GM19372 (cell line): ENCODE results near the gene ARRB1.
A peak's percentile ranks its signal among the peaks of the same experiment; 100 is the strongest.
"Not testable (repeated sequence)": the region's sequence is repeated elsewhere in the genome, so short reads cannot be mapped to it uniquely, and the experiment has no call there.

Experiments
- ATAC-seq: cut with Tn5 transposase; IDR thresholded peaks from one replicate; pipeline ENCODE4 v1.9.1; 2021; ENCODE audit warnings: mild to moderate bottlenecking, low read depth, moderate library complexity; ENCODE audit not compliant: unreplicated experiment

The ARRB1 gene

GRCh38 chr11:75351541-75351790, at the start of gene ARRB1:
ARRB1 (minus strand) TSS chr11:75351661; CDS start chr11:75351607, 54 bp downstream.
- no peak for ATAC-seq

GRCh38 chr11:75400146-75400865, 48.8 kb upstream of the ARRB1 start:
- ATAC-seq, result no peak

GRCh38 chr11:75399344-75400145, 48.1 kb upstream of the ARRB1 start, which contains the start of gene RPS3:
RPS3 (plus strand) TSS chr11:75399518; CDS start chr11:75399548, 30 bp downstream.
- ATAC-seq, result peak; percentile 92

GRCh38 chr11:75398906-75399305, 47.4 kb upstream of the ARRB1 start:
- no peak for ATAC-seq

- ATAC-seq, result no peak
These were observed 42.8 kb upstream of the ARRB1 start for GRCh38 chr11:75394085-75394840.

GRCh38 chr11:75389925-75390324, 38.5 kb upstream of the ARRB1 start:
- no peak for ATAC-seq

GRCh38 chr11:75389276-75389605, 37.8 kb upstream of the ARRB1 start:
- ATAC-seq, result no peak

GRCh38 chr11:75388386-75389275, 37.2 kb upstream of the ARRB1 start:
- ATAC-seq, result no peak

- no peak for ATAC-seq
These were observed 36.4 kb upstream of the ARRB1 start for GRCh38 chr11:75387736-75388294.

GRCh38 chr11:75386942-75387630, 35.6 kb upstream of the ARRB1 start:
- ATAC-seq, result no peak

- no peak for ATAC-seq
These were observed 33.1 kb upstream of the ARRB1 start for GRCh38 chr11:75384438-75385080.

GRCh38 chr11:75383246-75383645, 31.8 kb upstream of the ARRB1 start:
- ATAC-seq, result no peak

GRCh38 chr11:75380716-75381420, 29.4 kb upstream of the ARRB1 start:
- ATAC-seq, result no peak

- ATAC-seq, result no peak
These were observed 28.8 kb upstream of the ARRB1 start for GRCh38 chr11:75380245-75380644.

- not testable (repeated sequence) for ATAC-seq
These were observed 27.3 kb upstream of the ARRB1 start for GRCh38 chr11:75378776-75379175.

GRCh38 chr11:75376175-75376574, 24.7 kb upstream of the ARRB1 start:
- ATAC-seq, result no peak

- no peak for ATAC-seq
These were observed 24.2 kb upstream of the ARRB1 start for GRCh38 chr11:75375626-75376025.

- ATAC-seq, result no peak
These were observed 23.2 kb upstream of the ARRB1 start for GRCh38 chr11:75374646-75375045.
